GM19324 (cell line): Measurements from ENCODE around the gene PDZRN3.
"Not testable (repeated sequence)": the region's sequence is repeated elsewhere in the genome, so short reads cannot be mapped to it uniquely, and the experiment has no call there.

ENCODE experiments used
- ATAC-seq: cut with Tn5 transposase; IDR thresholded peaks from one replicate; pipeline ENCODE4 v1.9.1; 2021; ENCODE audit warnings: mild to moderate bottlenecking, moderate library complexity; ENCODE audit not compliant: unreplicated experiment, low FRiP score

Gene PDZRN3

GRCh38 chr3:73597476-73597875 lies 27.3 kb downstream of the PDZRN3 start:
- no peak for ATAC-seq

- no peak for ATAC-seq
These were observed 32.3 kb downstream of the PDZRN3 start for GRCh38 chr3:73592154-73593144.

- ATAC-seq = no peak
These were observed 33.4 kb downstream of the PDZRN3 start for GRCh38 chr3:73591286-73591800.

GRCh38 chr3:73586628-73587027 lies 38.1 kb downstream of the PDZRN3 start:
- ATAC-seq = no peak

GRCh38 chr3:73586190-73586589 lies 38.6 kb downstream of the PDZRN3 start:
- no peak for ATAC-seq

- no peak for ATAC-seq
These were observed 39.9 kb downstream of the PDZRN3 start for GRCh38 chr3:73584873-73585272.

- no peak for ATAC-seq
These were observed 42.2 kb downstream of the PDZRN3 start for GRCh38 chr3:73582535-73582934.

- no peak for ATAC-seq
These were observed 43.5 kb downstream of the PDZRN3 start for GRCh38 chr3:73581134-73581846.

- no peak for ATAC-seq
These were observed 44.4 kb downstream of the PDZRN3 start for GRCh38 chr3:73580343-73580742.

- ATAC-seq = no peak
These were observed 47.0 kb downstream of the PDZRN3 start for GRCh38 chr3:73577704-73578103.

GRCh38 chr3:73576999-73577461 lies 47.7 kb downstream of the PDZRN3 start:
- no peak for ATAC-seq

GRCh38 chr3:73575953-73576352 lies 48.8 kb downstream of the PDZRN3 start:
- ATAC-seq = no peak

- no peak for ATAC-seq
These were observed 49.2 kb downstream of the PDZRN3 start for GRCh38 chr3:73575519-73575918.

GRCh38 chr3:73573204-73573603 lies 51.5 kb downstream of the PDZRN3 start:
- no peak for ATAC-seq

GRCh38 chr3:73572368-73572767 lies 52.4 kb downstream of the PDZRN3 start:
- ATAC-seq = no peak

GRCh38 chr3:73571238-73571794 lies 53.4 kb downstream of the PDZRN3 start:
- no peak for ATAC-seq

- no peak for ATAC-seq
These were observed 55.4 kb downstream of the PDZRN3 start for GRCh38 chr3:73569246-73569760.

GRCh38 chr3:73568371-73568862 lies 56.3 kb downstream of the PDZRN3 start:
- no peak for ATAC-seq

- not testable (repeated sequence) for ATAC-seq
These were observed 59.4 kb downstream of the PDZRN3 start for GRCh38 chr3:73565374-73565773.

GRCh38 chr3:73563896-73564582 lies 60.7 kb downstream of the PDZRN3 start:
- no peak for ATAC-seq
